BJ (cell line): Measurements from ENCODE around the gene ATP2B1. TPM values are rescaled to one million over a fixed set of nuclear protein-coding genes. Genes with fewer than 3 reads are reported as not detected.

Experiments used
- CTCF ChIA-PET: fragments of 350-600 bp; formaldehyde crosslinking; extraction: SDS; loops from one replicate; lab custom pipeline; 2021; ENCODE audit warnings: antibody characterized with exemption, inconsistent platforms; lab: Yijun Ruan, JAX
- POLR2A ChIA-PET: fragments of 300-600 bp; sonication (Branson Sonifier 250); formaldehyde crosslinking; extraction: SDS; loops from one replicate; lab custom pipeline; 2021; ENCODE audit warnings: antibody characterized with exemption; lab: Charles Lee
- DNase-seq: peaks from one replicate; pipeline ENCODE4 v3.0.0-alpha.2; 2011; ENCODE audit warnings: low read depth
- H3K27me3 ChIP-seq: 2 replicates; pipeline ENCODE4 v1.6.0; 2011; ENCODE audit warnings: low read length; ENCODE audit not compliant: control insufficient read depth, insufficient read depth
- H3K36me3 ChIP-seq: 2 replicates; pipeline ENCODE4 v1.5.1; 2011; ENCODE audit warnings: low read length; ENCODE audit not compliant: control insufficient read depth, insufficient read depth
- H3K4me3 ChIP-seq: 2 replicates; pipeline ENCODE4 v1.5.1; 2011; ENCODE audit warnings: low read depth, mild to moderate bottlenecking, control low read depth, low read length
- CTCF ChIP-seq: IDR thresholded peaks from 2 replicates; pipeline ENCODE4 v1.5.1; 2011; ENCODE audit warnings: low read depth, mild to moderate bottlenecking, control low read depth, inconsistent platforms, low read length, moderate library complexity; ENCODE audit not compliant: insufficient read depth
- polyA plus RNA-seq: library from polyadenylated mRNA; depleted of rRNA; stranded (reverse); fragments of >200 nt; gene quantifications from 2 replicates; pipeline ENCODE4 v1.2.3, GENCODE V29; 2011

The ATP2B1 gene
- polyA plus RNA-seq, 1 experiment, result 12.8 TPM

- no peaks in the 10 kb centered on the region; the same call in 1 of the 2 replicates for H3K36me3 ChIP-seq
- DNase-seq, result no peak
- H3K27me3 ChIP-seq, result no peaks in the 10 kb centered on the region
- no peak overlapping the region for H3K4me3 ChIP-seq
- no peak for TF ChIP-seq CTCF
- ChIA-PET CTCF (interaction anchor here (0.5 to 1.1 kb wide), 2 partner anchors 52 to 1339 kb away, joined by 3 read pairs; no protein-coding TSS in a partner anchor), POLR2A (no interaction called here)
Observed at GRCh38 chr12:89632778-89633177, 75.9 kb downstream of the ATP2B1 start.

GRCh38 chr12:89622115-89622514 is 86.5 kb downstream of the ATP2B1 start:
- TF ChIP-seq CTCF, result no peak
- H3K36me3 ChIP-seq, result 0 out of 2 replicates have a peak, but pooled peaks cover 2% of the 10 kb centered on the region
- ChIA-PET CTCF (interaction anchor here (0.6 to 0.7 kb wide), 2 partner anchors 272 to 1285 kb away, joined by 3 to 6 read pairs; no protein-coding TSS in a partner anchor), POLR2A (no interaction called here)
- DNase-seq, result no peak
- no peak overlapping the region for H3K4me3 ChIP-seq
- no peaks in the 10 kb centered on the region for H3K27me3 ChIP-seq

- Histone ChIP-seq H3K36me3 (peaks cover 2% of the 10 kb centered on the region; the same call in 1 of the 2 replicates), H3K27me3 (no peaks in the 10 kb centered on the region), H3K4me3 (no peak overlapping the region)
- DNase-seq, result no peak
- POLR2A ChIA-PET, result no interaction called here
- TF ChIP-seq CTCF, result no peak
- CTCF ChIA-PET, result interaction anchor here (0.6 to 0.7 kb wide), 2 partner anchors 272 to 1286 kb away, joined by 3 to 6 read pairs; no protein-coding TSS in a partner anchor
Observed at GRCh38 chr12:89621521-89621920, 87.1 kb downstream of the ATP2B1 start.

GRCh38 chr12:89619764-89620163 is 88.9 kb downstream of the ATP2B1 start:
- Histone ChIP-seq H3K4me3 (no peak overlapping the region), H3K27me3 (no peaks in the 10 kb centered on the region), H3K36me3 (peaks cover 2% of the 10 kb centered on the region; the same call in 1 of the 2 replicates)
- no peak for TF ChIP-seq CTCF
- no peak for DNase-seq
- POLR2A ChIA-PET, result no interaction called here
- CTCF ChIA-PET, result no interaction called here

GRCh38 chr12:89618113-89618862 is 90.3 kb downstream of the ATP2B1 start:
- DNase-seq, result no peak
- POLR2A ChIA-PET, result no interaction called here
- no peak for TF ChIP-seq CTCF

More at GRCh38 chr12:89618113-89618862, 90.3 kb downstream of the ATP2B1 start:
- Histone ChIP-seq H3K4me3 (no peak overlapping the region), H3K36me3 (no peaks in the 10 kb centered on the region; the same call in 1 of the 2 replicates), H3K27me3 (no peaks in the 10 kb centered on the region)
- CTCF ChIA-PET, result no interaction called here
